ENCODE data around the gene BPIFB2.

BPIFB2 gene

GRCh38 chr20:32977281-32978008 is 30.1 kb upstream of the BPIFB2 start:
- H3K4me3 ChIP-seq (ENCODE audit: low read depth, low read length): no peak overlapping the region
- DNase-seq (ENCODE audit: low read depth): no peak
- in situ Hi-C loops (cut with HindIII; ENCODE audit: low sequenced_read_pairs): no loop called here
- TF ChIP-seq CTCF (IDR thresholded peaks at IDR 0.05; ENCODE audit: low read depth, low read length, missing control alignments): no peak

DNA sequence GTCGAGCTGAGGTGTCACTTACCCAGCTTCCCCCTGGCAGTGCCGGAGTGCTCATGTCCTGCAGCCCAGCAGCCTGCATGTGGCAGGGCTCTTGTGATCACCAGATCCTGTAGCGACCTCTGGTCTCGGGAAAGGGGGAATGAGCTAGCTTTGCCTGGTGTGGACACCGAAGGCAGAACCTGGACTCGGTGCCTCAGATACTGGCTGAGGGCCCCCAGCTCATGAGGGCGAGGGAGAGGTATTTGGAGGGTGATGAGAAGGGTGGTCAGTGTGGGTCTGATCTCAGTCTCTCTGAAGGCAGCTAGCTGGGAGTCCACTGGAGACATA is 29.5 kb upstream of the BPIFB2 start:
- DNase-seq (ENCODE audit: low read depth): no peak
- H3K4me3 ChIP-seq (ENCODE audit: low read depth, low read length): no peak overlapping the region
- TF ChIP-seq CTCF (IDR thresholded peaks at IDR 0.05; ENCODE audit: low read depth, low read length, missing control alignments): no peak
- in situ Hi-C loops (cut with HindIII; ENCODE audit: low sequenced_read_pairs): no loop called here

DNA sequence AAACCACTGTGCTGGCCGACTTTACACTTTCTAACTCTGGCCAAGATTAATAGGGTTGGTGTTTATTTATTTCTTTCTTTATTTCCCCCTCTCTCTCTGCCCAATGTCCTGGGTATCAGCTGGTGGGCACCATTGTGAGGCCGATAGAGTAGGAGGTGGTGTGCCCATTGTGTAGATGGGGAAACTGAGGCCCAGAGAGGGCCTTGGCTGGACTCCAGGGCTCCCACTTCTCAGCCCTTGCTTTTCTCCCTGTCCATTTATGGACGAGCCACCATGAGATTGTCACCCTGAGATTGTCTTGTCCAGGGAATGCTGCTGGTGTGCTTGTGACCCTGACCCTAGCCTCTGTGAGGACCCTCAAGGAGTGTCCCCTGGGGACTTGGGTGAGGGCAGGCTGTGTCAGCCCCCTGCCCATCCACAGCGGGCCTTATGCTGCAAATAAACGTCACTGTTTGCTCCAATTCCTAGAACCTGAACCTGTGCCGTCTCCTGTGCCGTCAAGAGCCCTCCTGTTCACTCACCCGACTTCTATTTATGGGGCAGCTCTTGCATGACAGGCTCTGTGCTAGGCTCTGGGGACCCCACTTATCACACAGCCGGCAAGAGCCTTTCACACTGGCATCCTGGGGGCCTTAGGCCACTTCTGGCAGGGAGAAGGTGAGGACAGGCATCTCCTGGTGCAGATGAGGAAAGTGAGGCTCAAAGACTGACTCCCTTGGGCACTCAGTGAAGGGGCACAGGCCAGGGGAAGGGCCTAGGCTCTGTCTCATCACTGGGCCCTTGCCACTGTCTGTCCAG is 28.1 kb upstream of the BPIFB2 start:
- in situ Hi-C loops (cut with HindIII; ENCODE audit: low sequenced_read_pairs): no loop called here
- TF ChIP-seq CTCF (IDR thresholded peaks at IDR 0.05; ENCODE audit: low read depth, low read length, missing control alignments): no peak
- no peak overlapping the region for H3K4me3 ChIP-seq (ENCODE audit: low read depth, low read length)
- no peak for DNase-seq (ENCODE audit: low read depth)

- H3K4me3 ChIP-seq (ENCODE audit: low read depth, low read length): no peak overlapping the region
- no peak for DNase-seq (ENCODE audit: low read depth)
- in situ Hi-C loops (cut with HindIII; ENCODE audit: low sequenced_read_pairs): no loop called here
- no peak for TF ChIP-seq CTCF (IDR thresholded peaks at IDR 0.05; ENCODE audit: low read depth, low read length, missing control alignments)
Measured at GRCh38 chr20:32980131-32980941, 27.2 kb upstream of the BPIFB2 start.

DNA sequence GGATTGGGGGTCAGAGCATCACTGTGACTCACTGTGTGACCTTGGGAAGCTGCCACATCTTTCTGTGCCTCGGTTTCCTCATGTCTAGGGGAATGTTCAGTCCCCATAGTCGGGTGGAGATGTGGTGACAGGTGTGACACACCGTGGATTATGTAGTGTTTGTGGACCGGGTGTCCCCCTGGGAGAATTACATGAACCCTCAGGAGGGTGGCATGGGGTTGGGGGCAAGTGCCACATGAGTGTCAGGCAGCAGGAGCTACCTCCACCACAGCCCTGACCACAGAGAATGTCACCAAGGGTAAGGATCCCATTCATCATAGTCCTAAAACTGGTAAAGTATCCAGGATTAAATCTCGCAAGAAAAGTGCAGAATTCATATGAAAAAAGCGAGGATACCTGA is 26.5 kb upstream of the BPIFB2 start:
- DNase-seq (ENCODE audit: low read depth): no peak
- no peak for TF ChIP-seq CTCF (IDR thresholded peaks at IDR 0.05; ENCODE audit: low read depth, low read length, missing control alignments)
- in situ Hi-C loops (cut with HindIII; ENCODE audit: low sequenced_read_pairs): no loop called here
- no peak overlapping the region for H3K4me3 ChIP-seq (ENCODE audit: low read depth, low read length)

DNA sequence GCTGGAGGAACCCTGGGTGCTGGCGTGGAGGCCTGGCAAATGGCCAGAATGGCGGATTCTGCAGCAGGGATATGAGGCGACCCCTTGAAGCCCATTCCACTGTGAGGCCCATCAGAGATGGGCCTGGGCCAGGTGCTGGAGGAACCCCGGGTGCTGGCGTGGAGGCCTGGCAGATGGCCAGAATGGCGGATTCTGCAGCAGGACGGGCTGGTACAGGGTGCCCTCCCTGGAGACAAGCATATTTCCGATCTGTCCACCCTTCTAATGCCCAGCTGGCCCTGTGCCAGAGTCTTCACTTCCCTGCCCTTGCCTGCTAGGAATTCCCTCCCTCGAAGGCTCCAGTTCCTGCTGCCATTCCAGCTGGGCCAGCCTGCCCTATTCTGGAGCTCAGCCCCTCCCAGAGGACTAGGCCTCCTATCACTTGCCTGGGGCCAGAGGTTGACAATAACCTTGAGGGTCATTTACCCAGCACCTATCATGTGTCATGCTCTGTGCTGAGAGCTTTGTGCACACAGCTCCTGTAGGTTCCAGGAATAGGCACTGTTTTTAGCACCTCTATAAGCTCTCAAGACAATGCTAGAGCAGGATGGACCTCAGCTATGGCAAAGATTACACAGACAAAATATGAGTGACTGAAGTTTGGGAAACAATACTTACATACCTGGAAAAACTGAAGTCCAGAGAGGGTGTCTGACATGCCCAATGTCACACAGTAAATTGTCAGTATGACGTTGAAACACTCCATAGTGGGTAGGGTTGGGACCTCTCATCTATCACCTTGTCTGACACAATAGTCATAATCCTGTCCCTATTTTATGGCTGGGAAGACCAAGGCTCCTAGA is 24.7 kb upstream of the BPIFB2 start:
- TF ChIP-seq CTCF (IDR thresholded peaks at IDR 0.05; ENCODE audit: low read depth, low read length, missing control alignments): no peak
- in situ Hi-C loops (cut with HindIII; ENCODE audit: low sequenced_read_pairs): no loop called here

More for the DNA sequence above, 24.7 kb upstream of the BPIFB2 start:
- no peak for DNase-seq (ENCODE audit: low read depth)
- no peak overlapping the region for H3K4me3 ChIP-seq (ENCODE audit: low read depth, low read length)
